HCT116 (cell line): Measurements from ENCODE around the gene PKD2L2. TPM values are rescaled to one million over a fixed set of nuclear protein-coding genes. Genes with fewer than 3 reads are reported as not detected.

Experiments
- ATAC-seq: fragments of 200-7000 bp; cut with Tn5 transposase; 2 replicates; pipeline ENCODE4 v1.9.1; 2020; ENCODE audit warnings: mild to moderate bottlenecking, moderate library complexity
- BruUV-seq: library from RNA; stranded (reverse); fragments of 400-500 nt; replicated peaks from 2 replicates; lab custom pipeline; 2021; lab: Mats Ljungman, UMichigan
- CTCF ChIA-PET: fragments of 300-600 bp; sonication (Branson Sonifier 250); formaldehyde crosslinking; loops from one replicate; lab custom pipeline; 2021; ENCODE audit warnings: antibody characterized with exemption; lab: Charles Lee
- POLR2A ChIA-PET: fragments of 300-600, 350-600 bp; sonication (Branson Sonifier 250); formaldehyde crosslinking; loops from one replicate; lab custom pipeline; 2021; ENCODE audit warnings: antibody characterized with exemption; lab: Charles Lee
- RAD21 ChIA-PET, 2 experiments: fragments of 300-600 bp; sonication (Branson Sonifier 250); formaldehyde crosslinking; loops; one replicate each; lab custom pipeline; 2023; ENCODE audit warnings: low total read pairs in 2 of 2; ENCODE audit not compliant: uncharacterized antibody in 2 of 2, unreplicated experiment in 2 of 2, low non-redundant PET in 1 of 2; lab: Charles Lee
- DNase-seq: peaks from one replicate; pipeline ENCODE4 v3.0.0-alpha.2; 2010; ENCODE audit warnings: low read depth, low spot score
- H2AFZ ChIP-seq: fragments of 200-600 bp; shearing (Covaris generic), sonication (generic); 2 replicates; pipeline ENCODE4 v1.6.1; 2017; ENCODE audit warnings: low read depth, mixed run types, mixed read lengths, antibody characterized with exemption, low read length; ENCODE audit not compliant: poor library complexity, severe bottlenecking
- H3K27ac ChIP-seq: 2 replicates; pipeline ENCODE4 v1.5.1; 2012; ENCODE audit warnings: low read depth, low read length
- H3K27me3 ChIP-seq: fragments of 200-600 bp; sonication (generic); 2 replicates; pipeline ENCODE4 v1.6.1; 2016; ENCODE audit warnings: mixed run types, low read length, mixed read lengths; ENCODE audit not compliant: insufficient read depth
- H3K36me3 ChIP-seq, 2 experiments: fragments of 200-500 bp in 1 of 2; fragments of 200-600 bp in 1 of 2; sonication (Bioruptor generic) in 1 of 2; sonication (generic) in 1 of 2; 2 replicates each; pipeline versions ENCODE4 v1.5.1 to v1.6.1; 2014 to 2016; ENCODE audit warnings: low read length in 2 of 2, inconsistent platforms in 1 of 2, mixed read lengths in 1 of 2, mixed run types in 1 of 2; ENCODE audit not compliant: insufficient read depth in 2 of 2, control insufficient read depth in 1 of 2
- H3K4me1 ChIP-seq, 2 experiments: fragments of 200-600 bp in 1 of 2; sonication (generic) in 1 of 2; 2 replicates each; pipeline versions ENCODE4 v1.5.1 to v1.6.1; 2012 to 2017; ENCODE audit warnings: low read length in 2 of 2, inconsistent platforms in 1 of 2, mild to moderate bottlenecking in 1 of 2, mixed read lengths in 1 of 2, mixed run types in 1 of 2, moderate library complexity in 1 of 2; ENCODE audit not compliant: insufficient read depth in 2 of 2, control insufficient read depth in 1 of 2
- H3K4me2 ChIP-seq: fragments of 200-600 bp; sonication (generic); 2 replicates; pipeline ENCODE4 v1.6.1; 2017; ENCODE audit warnings: mixed run types, low read length, mixed read lengths
- H3K4me3 ChIP-seq, 2 experiments: fragments of 200-600 bp in 1 of 2; sonication (generic) in 1 of 2; replicated peaks in 1 of 2; 2 replicates each; pipeline ENCODE4 v1.5.1; 2011 to 2016; ENCODE audit warnings: low read length in 2 of 2, control low read depth in 1 of 2, low read depth in 1 of 2, mild to moderate bottlenecking in 1 of 2, mixed read lengths in 1 of 2, mixed run types in 1 of 2
- H3K79me2 ChIP-seq: fragments of 200-600 bp; sonication (generic); 2 replicates; pipeline ENCODE4 v1.6.1; 2017; ENCODE audit warnings: mild to moderate bottlenecking, mixed run types, low read length, moderate library complexity, mixed read lengths; ENCODE audit not compliant: insufficient read depth
- H3K9ac ChIP-seq: fragments of 200-600 bp; sonication (generic); 2 replicates; pipeline ENCODE4 v1.6.1; 2016; ENCODE audit warnings: low read length, mixed read lengths
- H3K9me2 ChIP-seq: fragments of 200-600 bp; sonication (generic), shearing (Covaris generic); 2 replicates; pipeline ENCODE4 v1.6.1; 2017; ENCODE audit warnings: mixed run types, mild to moderate bottlenecking, moderate library complexity; ENCODE audit not compliant: insufficient read depth
- H3K9me3 ChIP-seq, 2 experiments: fragments of 200-500 bp in 1 of 2; fragments of 200-600 bp in 1 of 2; sonication (Bioruptor generic) in 1 of 2; sonication (generic) in 1 of 2; 2 replicates each; pipeline ENCODE4 v1.6.1; 2014 to 2017; ENCODE audit warnings: low read length in 2 of 2, mixed read lengths in 2 of 2, inconsistent platforms in 1 of 2, low read depth in 1 of 2, mild to moderate bottlenecking in 1 of 2, mixed run types in 1 of 2, moderate library complexity in 1 of 2; ENCODE audit not compliant: control insufficient read depth in 1 of 2, insufficient read depth in 1 of 2
- H4K20me1 ChIP-seq: fragments of 200-600 bp; sonication (generic), shearing (Covaris generic); 2 replicates; pipeline ENCODE4 v1.6.1; 2017; ENCODE audit warnings: mixed run types, mild to moderate bottlenecking, moderate library complexity; ENCODE audit not compliant: insufficient read depth
- ATF3 ChIP-seq: IDR thresholded peaks from 2 replicates; pipeline ENCODE4 v1.6.1; 2012
- EGR1 ChIP-seq: IDR thresholded peaks from 2 replicates; pipeline ENCODE4 v1.6.1; 2012; ENCODE audit warnings: low read depth
- ELF1 ChIP-seq: IDR thresholded peaks from 2 replicates; pipeline ENCODE4 v1.6.1; 2012; ENCODE audit warnings: low read depth, borderline replicate concordance
- EZH2phosphoT487 ChIP-seq: fragments of 200-600 bp; IDR thresholded peaks from 2 replicates; pipeline ENCODE4 v1.6.1; 2018; ENCODE audit warnings: antibody characterized with exemption, borderline replicate concordance
- POLR2A ChIP-seq: IDR thresholded peaks from 2 replicates; pipeline ENCODE4 v1.7.0; 2011; ENCODE audit warnings: borderline replicate concordance; ENCODE audit not compliant: insufficient read depth, insufficient read length; ENCODE audit errors: extremely low read depth
- POLR2AphosphoS5 ChIP-seq: IDR thresholded peaks from 2 replicates; pipeline ENCODE4 v1.6.1; 2011; ENCODE audit warnings: mild to moderate bottlenecking, low read depth, low read length, moderate library complexity
- RAD21 ChIP-seq: IDR thresholded peaks from 2 replicates; pipeline ENCODE4 v1.6.1; 2012; ENCODE audit warnings: low read depth, mild to moderate bottlenecking
- SIN3A ChIP-seq: IDR thresholded peaks from 2 replicates; pipeline ENCODE4 v1.6.1; 2012; ENCODE audit warnings: low read depth
- SRF ChIP-seq: IDR thresholded peaks from 2 replicates; pipeline ENCODE4 v1.6.1; 2012; ENCODE audit warnings: low read depth
- ZFX ChIP-seq: fragments of 450-650 bp; IDR thresholded peaks from 2 replicates; pipeline ENCODE4 v1.6.1; 2017
- ZNF274 ChIP-seq: fragments of 200-500 bp; sonication (Bioruptor generic); IDR thresholded peaks from 2 replicates; pipeline ENCODE4 v1.6.1; 2014; ENCODE audit warnings: mild to moderate bottlenecking, low read depth, low read length, inconsistent platforms
- intact Hi-C: fragments of 100-400 bp; cut with micrococcal nuclease; formaldehyde crosslinking; loops from 2 replicates; pipeline ENCODE4 v1.10.0; 2022
- total RNA-seq: library from RNA; stranded (reverse); gene quantifications from one replicate; pipeline ENCODE4 v1.2.1, GENCODE V29; 2021; ENCODE audit not compliant: unreplicated experiment
- TF ChIP-seq, protein P1 (sequence below): IDR thresholded peaks from 2 replicates; pipeline ENCODE4 v1.6.1; 2012
- TF ChIP-seq, protein P2 (sequence below), 3 experiments: fragments of 200-600 bp in 1 of 3; sonication (generic) in 1 of 3; IDR thresholded peaks in 2 of 3; conservative IDR thresholded peaks in 1 of 3; 2 replicates each; pipeline ENCODE4 v1.5.1; 2012 to 2017; ENCODE audit warnings: low read depth in 2 of 3, low read length in 2 of 3, antibody characterized with exemption in 1 of 3, borderline replicate concordance in 1 of 3, control low read depth in 1 of 3, mild to moderate bottlenecking in 1 of 3, mixed read lengths in 1 of 3, mixed run types in 1 of 3, moderate library complexity in 1 of 3; ENCODE audit not compliant: insufficient read depth in 1 of 3
- TF ChIP-seq, protein P3 (sequence below): IDR thresholded peaks from 2 replicates; pipeline ENCODE4 v1.6.1; 2012; ENCODE audit warnings: low read depth

Gene PKD2L2
- total RNA-seq, 1 experiment from 2014 or later = not detected

DNA sequence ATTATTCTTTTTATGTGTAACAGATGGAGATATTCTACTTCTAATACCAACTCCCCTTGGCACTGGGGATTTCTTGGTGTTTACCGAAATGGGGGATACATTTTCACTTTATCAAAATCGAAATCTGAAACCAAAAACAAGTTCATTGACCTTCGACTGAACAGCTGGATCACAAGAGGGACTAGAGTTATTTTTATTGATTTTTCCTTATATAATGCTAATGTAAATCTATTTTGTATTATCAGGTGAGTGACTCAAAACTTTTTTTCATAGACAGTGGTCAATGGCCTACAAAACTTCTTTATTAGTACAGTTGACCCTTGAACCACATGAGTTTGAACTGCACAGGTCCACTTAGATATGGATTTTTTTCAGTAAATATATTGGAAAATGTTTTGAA, 10.2 kb downstream of the PKD2L2 start:
- no peaks in the 10 kb centered on the region for H3K36me3 ChIP-seq
- CTCF ChIA-PET = no interaction called here
- BruUV-seq = no TSS peak

More for the DNA sequence above, 10.2 kb downstream of the PKD2L2 start:
- Histone ChIP-seq H3K9ac (no peak overlapping the region), H3K27ac (no peak overlapping the region), H3K9me2 (no peaks in the 10 kb centered on the region; the same call in none of the 2 replicates), H4K20me1 (no peaks in the 10 kb centered on the region), H3K9me3 (no peaks in the 10 kb centered on the region), H3K4me2 (no peak overlapping the region), H3K27me3 (no peaks in the 10 kb centered on the region), H3K79me2 (no peaks in the 10 kb centered on the region), H2AFZ (no peak overlapping the region), H3K4me1 (no peaks in the 10 kb centered on the region), H3K4me3 (no peak overlapping the region)
- ChIA-PET RAD21 (no interaction called here), POLR2A (no interaction called here)
- intact Hi-C loops = no loop called here
- TF ChIP-seq EGR1 (no peak), POLR2AphosphoS5 (no peak), ZNF274 (no peak), EZH2phosphoT487 (no peak), ZFX (no peak), ELF1 (no peak), ATF3 (no peak), SRF (no peak), RAD21 (no peak), SIN3A (no peak), POLR2A (no peak)
- TF ChIP-seq, protein P1, sequence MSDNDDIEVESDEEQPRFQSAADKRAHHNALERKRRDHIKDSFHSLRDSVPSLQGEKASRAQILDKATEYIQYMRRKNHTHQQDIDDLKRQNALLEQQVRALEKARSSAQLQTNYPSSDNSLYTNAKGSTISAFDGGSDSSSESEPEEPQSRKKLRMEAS = no peak
- TF ChIP-seq, protein P2, sequence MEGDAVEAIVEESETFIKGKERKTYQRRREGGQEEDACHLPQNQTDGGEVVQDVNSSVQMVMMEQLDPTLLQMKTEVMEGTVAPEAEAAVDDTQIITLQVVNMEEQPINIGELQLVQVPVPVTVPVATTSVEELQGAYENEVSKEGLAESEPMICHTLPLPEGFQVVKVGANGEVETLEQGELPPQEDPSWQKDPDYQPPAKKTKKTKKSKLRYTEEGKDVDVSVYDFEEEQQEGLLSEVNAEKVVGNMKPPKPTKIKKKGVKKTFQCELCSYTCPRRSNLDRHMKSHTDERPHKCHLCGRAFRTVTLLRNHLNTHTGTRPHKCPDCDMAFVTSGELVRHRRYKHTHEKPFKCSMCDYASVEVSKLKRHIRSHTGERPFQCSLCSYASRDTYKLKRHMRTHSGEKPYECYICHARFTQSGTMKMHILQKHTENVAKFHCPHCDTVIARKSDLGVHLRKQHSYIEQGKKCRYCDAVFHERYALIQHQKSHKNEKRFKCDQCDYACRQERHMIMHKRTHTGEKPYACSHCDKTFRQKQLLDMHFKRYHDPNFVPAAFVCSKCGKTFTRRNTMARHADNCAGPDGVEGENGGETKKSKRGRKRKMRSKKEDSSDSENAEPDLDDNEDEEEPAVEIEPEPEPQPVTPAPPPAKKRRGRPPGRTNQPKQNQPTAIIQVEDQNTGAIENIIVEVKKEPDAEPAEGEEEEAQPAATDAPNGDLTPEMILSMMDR (IDR thresholded peaks at IDR 0.05 in 2 of 3, conservative IDR thresholded peaks at IDR 0.05 in 1 of 3; ENCODE audit: borderline replicate concordance in 1 of 3, insufficient read depth in 1 of 3, low read depth in 2 of 3, low read length in 2 of 3) = no peak
- TF ChIP-seq, protein P3, sequence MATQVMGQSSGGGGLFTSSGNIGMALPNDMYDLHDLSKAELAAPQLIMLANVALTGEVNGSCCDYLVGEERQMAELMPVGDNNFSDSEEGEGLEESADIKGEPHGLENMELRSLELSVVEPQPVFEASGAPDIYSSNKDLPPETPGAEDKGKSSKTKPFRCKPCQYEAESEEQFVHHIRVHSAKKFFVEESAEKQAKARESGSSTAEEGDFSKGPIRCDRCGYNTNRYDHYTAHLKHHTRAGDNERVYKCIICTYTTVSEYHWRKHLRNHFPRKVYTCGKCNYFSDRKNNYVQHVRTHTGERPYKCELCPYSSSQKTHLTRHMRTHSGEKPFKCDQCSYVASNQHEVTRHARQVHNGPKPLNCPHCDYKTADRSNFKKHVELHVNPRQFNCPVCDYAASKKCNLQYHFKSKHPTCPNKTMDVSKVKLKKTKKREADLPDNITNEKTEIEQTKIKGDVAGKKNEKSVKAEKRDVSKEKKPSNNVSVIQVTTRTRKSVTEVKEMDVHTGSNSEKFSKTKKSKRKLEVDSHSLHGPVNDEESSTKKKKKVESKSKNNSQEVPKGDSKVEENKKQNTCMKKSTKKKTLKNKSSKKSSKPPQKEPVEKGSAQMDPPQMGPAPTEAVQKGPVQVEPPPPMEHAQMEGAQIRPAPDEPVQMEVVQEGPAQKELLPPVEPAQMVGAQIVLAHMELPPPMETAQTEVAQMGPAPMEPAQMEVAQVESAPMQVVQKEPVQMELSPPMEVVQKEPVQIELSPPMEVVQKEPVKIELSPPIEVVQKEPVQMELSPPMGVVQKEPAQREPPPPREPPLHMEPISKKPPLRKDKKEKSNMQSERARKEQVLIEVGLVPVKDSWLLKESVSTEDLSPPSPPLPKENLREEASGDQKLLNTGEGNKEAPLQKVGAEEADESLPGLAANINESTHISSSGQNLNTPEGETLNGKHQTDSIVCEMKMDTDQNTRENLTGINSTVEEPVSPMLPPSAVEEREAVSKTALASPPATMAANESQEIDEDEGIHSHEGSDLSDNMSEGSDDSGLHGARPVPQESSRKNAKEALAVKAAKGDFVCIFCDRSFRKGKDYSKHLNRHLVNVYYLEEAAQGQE = no peak
- no peak for DNase-seq
- ATAC-seq = no peak
